Gastrocnemius medialis (tissue), 4 donors: ENCODE measurements around the gene LGALS1.

ENCODE experiments used
- POLR2A ChIP-seq, 2 donors: fragments of 450-650 bp; IDR thresholded peaks; one replicate each; pipeline ENCODE4 v1.6.1; 2017; ENCODE audit warnings: antibody characterized with exemption in 2 of 2, mild to moderate bottlenecking in 2 of 2, moderate library complexity in 2 of 2
- TF ChIP-seq, protein P1 (sequence below), 5 experiments: fragments of 450-650 bp in 3 of 5; fragments of 200-600 bp in 2 of 5; sonication (generic) in 2 of 5; IDR thresholded peaks in 4 of 5; conservative IDR thresholded peaks in 1 of 5; 1 replicate in 4 of 5; 2 replicates in 1 of 5; pipeline ENCODE4 v1.5.1; 2016 to 2019; ENCODE audit warnings: antibody characterized with exemption in 5 of 5, mild to moderate bottlenecking in 3 of 5, moderate library complexity in 3 of 5

DNA sequence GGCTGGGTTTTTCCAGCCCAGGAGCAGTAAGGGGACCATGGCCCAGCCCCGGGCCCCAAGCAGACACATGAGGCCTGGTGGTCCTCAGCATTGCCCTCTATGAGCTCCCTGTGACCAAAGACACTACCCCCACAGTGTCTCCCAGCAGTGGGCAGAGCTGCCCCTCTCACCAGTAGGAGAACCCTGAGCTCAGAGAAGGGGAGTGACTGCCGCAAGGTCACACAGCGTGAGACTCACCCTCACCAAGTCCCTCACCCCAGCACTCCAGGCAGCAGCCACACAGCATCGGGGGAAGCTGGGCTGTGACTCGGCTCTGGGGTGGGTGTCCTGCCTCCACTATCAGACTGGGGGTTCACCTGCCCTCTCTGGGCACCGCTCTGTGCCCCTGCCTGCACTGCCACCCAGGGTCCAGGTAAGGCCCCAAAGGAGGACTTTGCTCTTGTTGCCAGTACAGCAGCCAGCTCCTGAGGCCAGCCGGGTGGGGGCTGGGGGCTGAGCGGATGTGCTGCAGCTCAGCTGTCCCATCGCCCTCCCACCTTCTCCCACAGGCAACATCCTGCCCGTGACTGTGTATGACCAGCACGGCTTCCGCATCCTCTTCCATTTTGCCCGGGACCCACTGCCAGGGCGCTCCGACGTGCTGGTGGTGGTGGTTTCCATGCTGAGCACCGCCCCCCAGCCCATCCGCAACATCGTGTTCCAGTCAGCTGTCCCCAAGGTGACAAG is 43.8 kb upstream of the LGALS1 start:
- TF ChIP-seq, protein P1, sequence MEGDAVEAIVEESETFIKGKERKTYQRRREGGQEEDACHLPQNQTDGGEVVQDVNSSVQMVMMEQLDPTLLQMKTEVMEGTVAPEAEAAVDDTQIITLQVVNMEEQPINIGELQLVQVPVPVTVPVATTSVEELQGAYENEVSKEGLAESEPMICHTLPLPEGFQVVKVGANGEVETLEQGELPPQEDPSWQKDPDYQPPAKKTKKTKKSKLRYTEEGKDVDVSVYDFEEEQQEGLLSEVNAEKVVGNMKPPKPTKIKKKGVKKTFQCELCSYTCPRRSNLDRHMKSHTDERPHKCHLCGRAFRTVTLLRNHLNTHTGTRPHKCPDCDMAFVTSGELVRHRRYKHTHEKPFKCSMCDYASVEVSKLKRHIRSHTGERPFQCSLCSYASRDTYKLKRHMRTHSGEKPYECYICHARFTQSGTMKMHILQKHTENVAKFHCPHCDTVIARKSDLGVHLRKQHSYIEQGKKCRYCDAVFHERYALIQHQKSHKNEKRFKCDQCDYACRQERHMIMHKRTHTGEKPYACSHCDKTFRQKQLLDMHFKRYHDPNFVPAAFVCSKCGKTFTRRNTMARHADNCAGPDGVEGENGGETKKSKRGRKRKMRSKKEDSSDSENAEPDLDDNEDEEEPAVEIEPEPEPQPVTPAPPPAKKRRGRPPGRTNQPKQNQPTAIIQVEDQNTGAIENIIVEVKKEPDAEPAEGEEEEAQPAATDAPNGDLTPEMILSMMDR (IDR thresholded peaks at IDR 0.05 in 4 of 5, conservative IDR thresholded peaks at IDR 0.05 in 1 of 5) = no peak
- TF ChIP-seq POLR2A (IDR thresholded peaks at IDR 0.05) = no peak
